K562 (cell line): Measurements from ENCODE around the gene PHF19. TPM values are rescaled to one million over a fixed set of nuclear protein-coding genes. Genes with fewer than 3 reads are reported as not detected.

Source experiments
- ATAC-seq: fragments of 200-7000 bp; cut with Tn5 transposase; 3 replicates; pipeline ENCODE4 v1.9.1; 2020; ENCODE audit warnings: moderate library complexity
- BruUV-seq: library from RNA; stranded (reverse); fragments of 400-500 nt; replicated peaks from 2 replicates; lab custom pipeline; 2021; lab: Mats Ljungman, UMichigan
- CTCF ChIA-PET: fragments of 300-600 bp; formaldehyde crosslinking; extraction: SDS; loops from one replicate; lab custom pipeline; 2021; ENCODE audit warnings: low intra/inter-chr PET ratio; lab: Yijun Ruan, JAX
- POLR2A ChIA-PET: fragments of 300-600, 350-650 bp; sonication (Branson Sonifier 250); formaldehyde crosslinking; extraction: SDS; loops from one replicate; lab custom pipeline; 2021; ENCODE audit warnings: antibody characterized with exemption, inconsistent platforms; lab: Yijun Ruan, JAX
- DNase-seq, 4 experiments: peaks; one replicate each; pipeline versions ENCODE4 v3.0.0 to v3.0.0-alpha.2; 2011 to 2018; ENCODE audit warnings: low spot score in 3 of 4, mixed read lengths in 3 of 4; ENCODE audit errors: extremely low read depth in 1 of 4
- FAIRE-seq: peaks from 2 replicates; lab custom pipeline; 2011; peaks lifted over from hg19 to GRCh38; lab: Jason Lieb, UNC
- H2AFZ ChIP-seq: 2 replicates; pipeline ENCODE4 v1.6.0; 2011; ENCODE audit warnings: low read depth, low read length, control low read depth, inconsistent platforms
- H3K27ac ChIP-seq: fragments of 200-600 bp; 3 replicates; pipeline ENCODE4 v1.8.0; 2011; ENCODE audit warnings: low read depth, mild to moderate bottlenecking, control low read depth, inconsistent platforms, low read length, moderate library complexity, mixed read lengths; ENCODE audit errors: extremely low read depth
- H3K27me3 ChIP-seq, 2 experiments: fragments of 300-600 bp in 1 of 2; 2 replicates in 1 of 2; 3 replicates in 1 of 2; pipeline versions ENCODE4 v1.6.0 to v1.8.0; 2011; ENCODE audit warnings: inconsistent platforms in 2 of 2, low read length in 2 of 2, mild to moderate bottlenecking in 1 of 2, mixed read lengths in 1 of 2, moderate library complexity in 1 of 2; ENCODE audit not compliant: control insufficient read depth in 2 of 2, insufficient read depth in 2 of 2
- H3K36me3 ChIP-seq: fragments of 300-600 bp; 3 replicates; pipeline ENCODE4 v1.8.0; 2011; ENCODE audit warnings: mild to moderate bottlenecking, low read length, inconsistent platforms; ENCODE audit not compliant: control insufficient read depth, insufficient read depth
- H3K4me1 ChIP-seq, 2 experiments: fragments of 200-600 bp in 1 of 2; replicated peaks in 1 of 2; 2 replicates in 1 of 2; 3 replicates in 1 of 2; pipeline versions ENCODE4 v1.5.1 to v1.8.0; 2011; ENCODE audit warnings: inconsistent platforms in 2 of 2, low read length in 2 of 2, mild to moderate bottlenecking in 1 of 2, mixed read lengths in 1 of 2, moderate library complexity in 1 of 2; ENCODE audit not compliant: control insufficient read depth in 2 of 2, insufficient read depth in 2 of 2
- H3K4me2 ChIP-seq: 2 replicates; pipeline ENCODE4 v1.6.1; 2011; ENCODE audit warnings: low read length, control low read depth, inconsistent platforms, mixed read lengths; ENCODE audit not compliant: insufficient read depth
- H3K4me3 ChIP-seq: fragments of 200-600 bp; sonication (generic), shearing (Covaris generic); 2 replicates; pipeline ENCODE4 v1.5.1; 2016; ENCODE audit warnings: control low read depth, inconsistent platforms
- H3K79me2 ChIP-seq: fragments of 200-600 bp; 3 replicates; pipeline ENCODE4 v1.8.0; 2011; ENCODE audit warnings: low read length, inconsistent platforms; ENCODE audit not compliant: control insufficient read depth, insufficient read depth
- H3K9ac ChIP-seq, 2 experiments: 2 replicates each; pipeline versions ENCODE4 v1.6.0 to v1.6.1; 2011; ENCODE audit warnings: low read depth in 2 of 2, low read length in 2 of 2, control low read depth in 1 of 2, inconsistent platforms in 1 of 2, mild to moderate bottlenecking in 1 of 2, mixed read lengths in 1 of 2; ENCODE audit not compliant: insufficient read depth in 1 of 2
- H3K9me1 ChIP-seq: one replicate; pipeline ENCODE4 v1.6.0; 2011; ENCODE audit warnings: inconsistent platforms, mild to moderate bottlenecking, low read length, moderate library complexity; ENCODE audit not compliant: control insufficient read depth, insufficient read depth
- H3K9me3 ChIP-seq: replicated peaks from 2 replicates; pipeline ENCODE4 v1.5.1; 2011; ENCODE audit warnings: low read depth, low read length, inconsistent platforms; ENCODE audit not compliant: control insufficient read depth, insufficient read depth
- H4K20me1 ChIP-seq: replicated peaks from 2 replicates; pipeline ENCODE4 v1.6.1; 2011; ENCODE audit warnings: low read length, inconsistent platforms, mixed read lengths; ENCODE audit not compliant: control insufficient read depth, insufficient read depth
- CCNT2 ChIP-seq: IDR thresholded peaks from 2 replicates; pipeline ENCODE4 v1.6.1; 2011; ENCODE audit warnings: borderline replicate concordance, low read depth, mild to moderate bottlenecking, moderate library complexity, mixed read lengths, low read length; ENCODE audit not compliant: insufficient read length; ENCODE audit errors: extremely low read depth
- HMG20A ChIP-seq: fragments of 450-650 bp; formaldehyde crosslinking; conservative IDR thresholded peaks from 2 replicates; pipeline ENCODE4 v1.4.0; 2020; ENCODE audit warnings: mild to moderate bottlenecking, mixed read lengths
- MTF1 ChIP-seq: fragments of 250-450 bp; sonication (Bioruptor Pico); IDR thresholded peaks from 2 replicates; pipeline ENCODE4 v1.9.0; 2021; ENCODE audit warnings: moderate library complexity, mild to moderate bottlenecking, inconsistent platforms, borderline replicate concordance
- PPARD ChIP-seq: fragments of 250-450 bp; sonication (Bioruptor Pico); IDR thresholded peaks from 2 replicates; pipeline ENCODE4 v1.8.0; 2022; ENCODE audit warnings: inconsistent platforms, mild to moderate bottlenecking, moderate library complexity
- PTTG1 ChIP-seq: fragments of 450-650 bp; IDR thresholded peaks from 2 replicates; pipeline ENCODE4 v1.6.1; 2016; ENCODE audit warnings: low read depth, mild to moderate bottlenecking, missing genetic modification characterization, missing compliant biosample characterization
- RCOR1 ChIP-seq, 2 experiments: IDR thresholded peaks; 2 replicates each; pipeline ENCODE4 v1.6.1; 2012; ENCODE audit warnings: low read depth in 2 of 2, low read length in 2 of 2, borderline replicate concordance in 1 of 2, improper control_type of control experiment in 1 of 2
- ZEB2 ChIP-seq: fragments of 450-650 bp; IDR thresholded peaks from 2 replicates; pipeline ENCODE4 v1.6.1; 2016
- ZNF586 ChIP-seq: fragments of 450-650 bp; formaldehyde crosslinking; conservative IDR thresholded peaks from 2 replicates; pipeline ENCODE4 v1.4.0; 2020; ENCODE audit warnings: mild to moderate bottlenecking, moderate library complexity
- ZNF707 ChIP-seq: fragments of 250-450 bp; sonication (Bioruptor Pico); conservative IDR thresholded peaks from 2 replicates; pipeline ENCODE4 v1.8.0; 2022; ENCODE audit warnings: inconsistent platforms, mild to moderate bottlenecking, moderate library complexity
- WGBS: fragments of 100-300 bp; shearing (Covaris generic); methylation state at CpG from one replicate; pipeline ENCODE4 v1.1.6; 2016; ENCODE audit warnings: low coverage, mixed read lengths; ENCODE audit not compliant: insufficient coverage; ENCODE audit errors: missing lambda C conversion rate; 5-methylcytosine and 5-hydroxymethylcytosine counted together
- in situ Hi-C: fragments of 300-500 bp; cut with MboI; formaldehyde crosslinking; loops from 4 replicates; pipeline ENCODE4 v1.15.0; 2018; ENCODE audit warnings: inconsistent platforms, mixed read lengths
- intact Hi-C: fragments of 100-400 bp; cut with micrococcal nuclease; formaldehyde crosslinking; loops from 2 replicates; pipeline ENCODE4 v1.14.2; 2022
- polyA plus RNA-seq, 8 experiments: library from polyadenylated mRNA; depleted of rRNA in 4 of 8; stranded (reverse) in 5 of 8; unstranded in 3 of 8; fragments of >200 nt; fragmentation: Nextera tagmentation in 2 of 8; fragmentation: Illumina TruSeq in 1 of 8; extraction: Ambion mirVana in 2 of 8; extraction: Trizol in 1 of 8; gene quantifications; 2 replicates each; pipeline versions ENCODE4 v1.2.1 to v1.2.3, GENCODE V29; 2011 to 2014; ENCODE audit warnings: inconsistent platforms in 1 of 8, missing spikeins in 1 of 8
- total RNA-seq, 7 experiments: library from RNA; depleted of rRNA in 6 of 7; stranded (reverse); fragments of >200 nt in 6 of 7; fragmentation: Illumina TruSeq in 2 of 7; extraction: Trizol in 2 of 7; gene quantifications; 2 replicates each; pipeline versions ENCODE4 v1.2.1 to v1.2.3, GENCODE V29; 2011 to 2021; ENCODE audit warnings: low replicate concordance in 1 of 7
- TF ChIP-seq, protein P1 (sequence below): fragments of 250-450 bp; sonication (Bioruptor Pico); IDR thresholded peaks from 2 replicates; pipeline ENCODE4 v1.8.0; 2021; ENCODE audit warnings: borderline replicate concordance, mild to moderate bottlenecking, moderate library complexity; ENCODE audit not compliant: poor library complexity, severe bottlenecking
- TF ChIP-seq, protein P2 (sequence below), 2 experiments: fragments of 250-450 bp in 1 of 2; fragments of 450-650 bp in 1 of 2; sonication (Bioruptor Pico) in 1 of 2; IDR thresholded peaks; 2 replicates each; pipeline versions ENCODE4 v1.6.1 to v1.8.0; 2016 to 2021; ENCODE audit warnings: mild to moderate bottlenecking in 2 of 2, moderate library complexity in 2 of 2, missing compliant biosample characterization in 1 of 2, missing genetic modification characterization in 1 of 2

Gene PHF19
- total and polyA plus RNA-seq, 9 of the 15 experiments (the other 6 are each of a cell fraction or from before 2014, with no cell fraction given) = 95.8 to 403 (median 255) TPM

GRCh38 chr9:120901755-120902568 lies 25.0 kb upstream of the PHF19 start (continued):
- TF ChIP-seq, protein P1, sequence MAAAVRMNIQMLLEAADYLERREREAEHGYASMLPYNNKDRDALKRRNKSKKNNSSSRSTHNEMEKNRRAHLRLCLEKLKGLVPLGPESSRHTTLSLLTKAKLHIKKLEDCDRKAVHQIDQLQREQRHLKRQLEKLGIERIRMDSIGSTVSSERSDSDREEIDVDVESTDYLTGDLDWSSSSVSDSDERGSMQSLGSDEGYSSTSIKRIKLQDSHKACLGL (CRISPR knock-in tag) = no peak
- 0 out of 2 replicates have a peak, but pooled peaks have one; percentile 15 for TF ChIP-seq ZNF707 (CRISPR knock-in tag)
- TF ChIP-seq MTF1 = 0 out of 2 replicates have a peak, but pooled peaks have one; percentile 66
- no peak for TF ChIP-seq PPARD (CRISPR knock-in tag)
- TF ChIP-seq ZNF586 (CRISPR knock-in tag) = 0 out of 2 replicates have a peak, but pooled peaks have one; percentile 27
- TF ChIP-seq PTTG1 (tag) = no peak
- no peak for TF ChIP-seq ZEB2
- TF ChIP-seq, all 486 proteins: peak for 6

GRCh38 chr9:120900824-120901223 lies 23.8 kb upstream of the PHF19 start:
- ChIA-PET POLR2A (interaction anchor here (1.4 to 22.9 kb wide), 3 partner anchors 13 to 64 kb away, joined by 4 to 464 read pairs (median 91); partner anchors contain the start of gene PHF19), CTCF (no interaction called here)
- no peaks in the 10 kb centered on the region for H3K36me3 ChIP-seq
- ATAC-seq (no peak), FAIRE-seq (no peak), DNase-seq (no peak)
- intact Hi-C loops (no loop called here), in situ Hi-C loops (no loop called here)
- H3K9me3 ChIP-seq = no peaks in the 10 kb centered on the region
- no peak overlapping the region for H3K4me2 ChIP-seq
- BruUV-seq = no TSS peak
- H3K4me1 ChIP-seq = peaks cover 48 to 50% of the 10 kb centered on the region in 2 experiments
- H4K20me1 ChIP-seq = no peaks in the 10 kb centered on the region
- H2AFZ ChIP-seq = no peak overlapping the region
- H3K27me3 ChIP-seq = no peaks in the 10 kb centered on the region
- WGBS = 77% methylated on average over 3 of the region's 3 CpGs
- H3K27ac ChIP-seq = no peak overlapping the region
- H3K9ac ChIP-seq = peak overlapping the region in 1 of 2 experiments; percentile 70; a peak in 2 of 4 replicates
- H3K79me2 ChIP-seq = no peaks in the 10 kb centered on the region
- no peak overlapping the region for H3K4me3 ChIP-seq
- TF ChIP-seq RCOR1 (IDR thresholded peaks at IDR 0.05; ENCODE audit: borderline replicate concordance in 1 of 2, low read depth in 2 of 2, low read length in 2 of 2) = 0 out of 4 replicates have a peak, but pooled peaks of 1 of the 2 experiments have one; percentile 44
- TF ChIP-seq HMG20A (CRISPR knock-in tag) = 0 out of 2 replicates have a peak, but pooled peaks have one; percentile 12
- TF ChIP-seq, protein P2, sequence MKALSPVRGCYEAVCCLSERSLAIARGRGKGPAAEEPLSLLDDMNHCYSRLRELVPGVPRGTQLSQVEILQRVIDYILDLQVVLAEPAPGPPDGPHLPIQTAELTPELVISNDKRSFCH (CRISPR knock-in tag; IDR thresholded peaks at IDR 0.05) = peak; percentile 63; the same call in 1 of the 2 replicates
- TF ChIP-seq, protein P2 (tag; IDR thresholded peaks at IDR 0.05) = no peak
- no peak for TF ChIP-seq CCNT2
- no peaks in the 10 kb centered on the region for H3K9me1 ChIP-seq
